ENCODE data around the gene THBD.
"Not testable (repeated sequence)": the region's sequence is repeated elsewhere in the genome, so short reads cannot be mapped to it uniquely, and the experiment has no call there.

Gene THBD

DNA sequence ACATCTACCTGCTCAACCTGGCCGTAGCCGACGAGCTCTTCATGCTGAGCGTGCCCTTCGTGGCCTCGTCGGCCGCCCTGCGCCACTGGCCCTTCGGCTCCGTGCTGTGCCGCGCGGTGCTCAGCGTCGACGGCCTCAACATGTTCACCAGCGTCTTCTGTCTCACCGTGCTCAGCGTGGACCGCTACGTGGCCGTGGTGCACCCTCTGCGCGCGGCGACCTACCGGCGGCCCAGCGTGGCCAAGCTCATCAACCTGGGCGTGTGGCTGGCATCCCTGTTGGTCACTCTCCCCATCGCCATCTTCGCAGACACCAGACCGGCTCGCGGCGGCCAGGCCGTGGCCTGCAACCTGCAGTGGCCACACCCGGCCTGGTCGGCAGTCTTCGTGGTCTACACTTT is 13.7 kb downstream of the THBD start:
- no peak for DNase-seq (ENCODE audit: low spot score)

DNA sequence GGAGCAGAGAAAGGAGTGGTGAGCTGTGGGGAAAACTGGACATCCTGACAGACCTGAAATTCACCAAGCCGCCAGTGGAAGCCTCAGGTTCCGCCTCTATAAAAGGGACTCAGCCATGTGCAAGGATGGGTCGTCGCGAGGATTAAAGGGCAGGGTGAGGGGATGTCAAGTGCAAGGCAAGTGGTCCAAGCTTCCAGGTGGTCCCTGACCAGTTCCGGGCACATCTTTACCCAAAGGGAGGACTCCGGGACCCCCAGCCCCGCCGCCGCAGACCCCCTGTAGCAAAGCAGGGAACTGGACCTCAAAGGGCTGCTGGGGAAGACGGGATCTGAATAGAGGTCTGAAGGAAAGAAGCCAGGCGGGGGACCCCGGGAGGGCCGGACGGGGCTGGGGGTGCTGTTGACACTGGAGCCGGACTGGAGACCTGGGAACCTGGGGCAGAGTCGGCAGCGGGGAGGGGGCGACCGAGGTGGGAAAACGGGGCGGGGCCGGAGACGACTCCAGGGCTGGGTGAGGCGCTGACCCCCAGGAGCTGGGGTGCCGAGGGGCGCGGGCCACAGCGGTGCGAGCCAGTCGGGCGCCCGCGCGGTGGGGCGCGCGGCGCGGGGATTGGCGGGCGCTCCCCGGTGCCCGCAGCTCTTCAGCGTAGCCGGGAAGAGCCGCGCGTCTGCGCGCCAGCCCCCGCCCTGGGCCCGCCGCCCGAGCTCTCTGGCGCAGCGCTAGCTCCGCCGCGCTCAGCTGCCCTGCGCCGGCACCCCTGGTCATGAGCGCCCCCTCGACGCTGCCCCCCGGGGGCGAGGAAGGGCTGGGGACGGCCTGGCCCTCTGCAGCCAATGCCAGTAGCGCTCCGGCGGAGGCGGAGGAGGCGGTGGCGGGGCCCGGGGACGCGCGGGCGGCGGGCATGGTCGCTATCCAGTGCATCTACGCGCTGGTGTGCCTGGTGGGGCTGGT is 14.5 kb downstream of the THBD start, which contains the start of gene SSTR4:
SSTR4 (plus strand) TSS at position 592 of the 951 bp plus-strand sequence; CDS start at position 764, 172 bp downstream.
- no peak for DNase-seq (ENCODE audit: low spot score)

DNA sequence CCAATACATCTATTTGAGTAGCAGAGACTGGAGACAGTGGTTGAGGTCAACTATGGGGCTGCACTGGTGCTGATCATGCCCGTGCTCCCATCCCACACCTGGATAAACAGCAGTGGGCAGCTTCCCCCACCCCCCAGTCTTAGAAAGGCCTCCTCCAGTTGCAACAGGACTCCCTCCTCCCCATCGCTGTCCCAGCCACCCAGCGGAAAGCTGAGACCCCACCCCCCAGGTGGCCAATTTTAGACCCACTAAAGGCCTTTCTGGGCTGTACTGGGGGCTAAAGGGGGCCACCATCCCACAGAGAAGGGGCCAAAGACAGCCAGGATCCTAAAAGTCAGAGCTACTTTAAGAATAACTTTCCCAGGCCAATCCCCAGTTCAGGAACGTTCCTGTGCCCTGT is 15.6 kb downstream of the THBD start:
- DNase-seq (ENCODE audit: low spot score), result no peak

DNA sequence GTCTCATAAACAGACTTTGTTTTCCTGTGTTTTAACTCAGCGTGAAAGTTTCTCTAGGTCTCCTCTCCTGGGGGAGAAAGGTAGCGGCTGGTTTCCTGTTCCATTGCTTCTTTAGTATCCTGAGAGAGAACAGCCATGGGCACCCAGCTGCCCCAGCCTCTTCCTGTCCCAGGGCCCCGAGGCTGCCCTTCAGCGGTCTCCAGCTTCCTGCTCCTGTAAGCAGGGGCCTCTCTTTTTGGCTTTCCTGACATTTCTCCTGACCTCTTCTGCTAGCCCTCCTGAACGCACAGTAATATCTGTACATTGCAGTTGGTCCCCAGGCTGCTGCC is 16.8 kb downstream of the THBD start:
- no peak for DNase-seq (ENCODE audit: low spot score)

DNA sequence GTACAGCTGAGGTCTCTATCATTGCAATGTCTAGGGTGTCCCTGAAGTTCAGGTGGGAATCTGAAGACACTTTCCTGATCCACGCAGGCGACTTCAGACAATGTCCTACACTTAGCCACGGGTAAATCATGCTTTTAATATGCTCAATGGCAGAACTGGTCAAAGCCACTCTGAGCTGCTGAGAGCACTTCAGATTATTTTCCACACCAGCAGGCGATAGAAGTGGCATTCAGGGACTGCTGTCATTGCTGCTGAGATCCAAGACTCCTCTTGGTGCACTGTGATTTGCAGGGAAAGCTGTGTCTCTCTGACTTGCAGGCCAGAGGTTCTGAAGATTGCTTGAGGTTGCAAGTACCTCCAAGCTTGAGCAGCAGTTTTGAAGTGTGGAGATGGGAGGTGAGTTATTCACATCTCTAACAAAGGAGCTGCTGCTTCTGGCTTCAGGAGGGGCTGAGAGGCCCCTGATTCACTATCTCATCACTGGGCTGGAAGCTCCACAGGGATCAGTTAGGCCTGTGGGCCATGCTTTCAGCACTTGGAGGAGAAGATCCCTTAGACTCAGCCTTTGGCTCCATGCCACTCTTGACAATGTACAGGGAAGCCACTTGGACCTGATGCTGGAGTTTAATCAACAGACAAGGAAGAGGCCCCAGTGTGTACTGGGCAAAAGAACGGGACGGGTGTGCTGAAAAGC is 17.3 kb downstream of the THBD start:
- DNase-seq (ENCODE audit: low spot score), result no peak

DNA sequence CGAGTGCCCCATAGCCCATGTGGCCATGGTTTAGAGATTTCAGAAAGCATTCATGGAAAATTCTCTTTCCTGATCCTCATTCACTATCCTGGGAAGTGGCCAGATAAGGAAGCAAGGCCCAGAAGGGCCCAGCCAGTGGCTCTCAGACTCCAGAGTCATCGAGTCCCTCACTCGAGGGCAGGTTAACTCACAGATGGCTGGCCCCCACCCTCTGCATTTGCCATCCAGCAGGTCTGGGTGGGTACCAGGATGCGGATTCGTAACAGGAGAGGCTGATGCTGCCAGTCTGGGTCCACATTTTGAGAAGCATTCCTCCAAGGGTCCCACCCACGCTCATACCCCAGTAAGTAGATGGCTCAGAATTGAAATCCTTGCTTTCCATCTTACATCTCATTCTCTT is 18.1 kb downstream of the THBD start:
- no peak for DNase-seq (ENCODE audit: low spot score)

DNA sequence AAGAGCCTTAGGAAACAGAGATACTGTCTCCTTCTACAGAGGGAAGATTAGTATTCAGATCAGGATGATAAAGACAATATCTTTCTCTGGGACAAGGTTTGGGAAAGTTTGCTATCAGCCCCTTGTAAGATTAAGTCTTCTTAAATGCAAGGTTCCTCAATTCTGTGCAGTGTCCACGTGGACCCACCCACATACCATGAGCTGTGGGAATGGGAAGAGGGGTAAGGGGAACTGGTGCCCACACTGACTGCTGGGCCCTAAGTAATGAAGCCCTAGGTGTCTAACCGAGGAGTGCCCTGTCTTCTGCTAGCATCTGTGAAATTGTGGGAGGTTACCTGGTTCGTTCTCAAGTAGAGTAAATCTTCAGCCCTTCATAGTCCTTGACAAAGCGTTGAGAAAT is 20.1 kb downstream of the THBD start:
- no peak for DNase-seq (ENCODE audit: low spot score)

DNA sequence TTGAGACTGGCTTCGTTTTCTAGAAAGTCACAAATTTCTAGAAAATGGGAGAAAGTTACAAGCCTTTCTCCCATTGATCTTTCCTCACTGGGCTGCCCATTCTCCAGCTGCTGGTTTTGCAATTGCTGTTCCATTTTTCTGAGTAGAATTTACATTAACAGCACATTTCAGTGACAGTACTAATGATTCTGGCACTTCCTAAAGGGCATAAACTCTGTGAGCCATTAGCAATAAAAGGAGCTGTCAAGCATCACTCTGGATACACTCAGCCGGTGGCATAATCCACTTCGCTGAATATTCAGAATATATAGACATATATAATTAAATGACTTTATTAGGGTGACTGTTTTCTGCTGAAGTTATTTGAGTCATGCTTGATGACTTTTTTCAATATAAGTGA is 21.1 kb downstream of the THBD start:
- no peak for DNase-seq (ENCODE audit: low spot score)

DNA sequence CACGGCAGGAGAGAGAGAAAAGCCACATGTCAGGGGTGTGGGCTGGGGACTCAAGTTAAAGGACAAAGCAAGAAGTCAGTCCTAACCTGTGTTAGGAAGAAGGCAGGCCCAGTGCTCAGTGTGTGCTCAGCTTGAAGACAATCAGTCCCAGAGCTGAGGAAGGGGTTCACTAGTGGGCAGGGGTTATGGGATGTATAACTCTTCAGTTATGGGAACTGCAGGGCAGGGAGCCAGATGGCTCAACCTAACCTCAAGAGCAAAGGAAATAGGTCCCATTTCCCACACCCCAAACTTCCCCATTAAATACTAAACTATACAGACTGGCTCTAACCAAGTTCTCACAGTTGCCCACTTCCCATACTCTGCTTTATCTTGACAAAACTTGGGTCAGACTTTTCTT is 21.8 kb downstream of the THBD start:
- DNase-seq (ENCODE audit: low spot score), result no peak

DNA sequence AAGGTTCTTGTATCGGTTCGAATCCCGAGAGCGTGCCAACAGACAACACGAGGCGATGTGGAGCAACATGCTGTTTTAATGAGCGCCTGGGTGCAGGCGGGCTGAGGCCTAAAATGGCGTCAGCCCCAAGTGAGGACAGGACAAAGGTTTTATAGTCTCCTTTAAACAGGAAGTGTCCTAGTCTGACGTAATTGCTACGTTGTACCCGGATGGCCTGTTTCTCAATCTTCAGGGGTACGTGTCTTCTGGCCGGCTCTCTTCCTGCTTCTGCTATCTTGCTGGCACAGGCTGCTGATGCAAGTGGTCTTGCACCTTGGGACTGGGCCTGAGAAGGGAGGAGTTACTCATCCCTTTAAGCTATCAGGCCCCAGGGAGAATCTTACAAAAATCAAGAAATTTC is 24.0 kb downstream of the THBD start:
- DNase-seq (ENCODE audit: low spot score), result not testable (repeated sequence)

DNA sequence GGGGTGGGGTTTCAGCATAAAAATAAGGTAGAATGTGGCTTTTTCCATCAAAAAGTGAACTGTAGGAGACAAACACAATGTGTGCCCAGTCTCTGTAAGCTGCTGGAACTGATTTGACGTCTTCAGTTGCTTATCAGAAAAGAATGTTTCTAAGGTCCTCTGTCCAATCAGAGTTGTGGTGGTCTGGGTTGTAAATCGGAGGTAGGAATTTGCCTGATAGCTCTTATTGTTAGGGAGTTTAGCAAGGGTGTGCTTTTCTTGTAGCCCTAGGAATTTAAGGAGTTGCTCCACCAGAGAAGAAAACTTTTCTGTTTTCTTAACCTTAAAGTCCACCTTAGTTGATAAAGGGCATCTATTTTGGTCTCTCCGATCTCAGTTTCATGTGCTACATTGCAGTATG is 24.8 kb downstream of the THBD start:
- no peak for DNase-seq (ENCODE audit: low spot score)

DNA sequence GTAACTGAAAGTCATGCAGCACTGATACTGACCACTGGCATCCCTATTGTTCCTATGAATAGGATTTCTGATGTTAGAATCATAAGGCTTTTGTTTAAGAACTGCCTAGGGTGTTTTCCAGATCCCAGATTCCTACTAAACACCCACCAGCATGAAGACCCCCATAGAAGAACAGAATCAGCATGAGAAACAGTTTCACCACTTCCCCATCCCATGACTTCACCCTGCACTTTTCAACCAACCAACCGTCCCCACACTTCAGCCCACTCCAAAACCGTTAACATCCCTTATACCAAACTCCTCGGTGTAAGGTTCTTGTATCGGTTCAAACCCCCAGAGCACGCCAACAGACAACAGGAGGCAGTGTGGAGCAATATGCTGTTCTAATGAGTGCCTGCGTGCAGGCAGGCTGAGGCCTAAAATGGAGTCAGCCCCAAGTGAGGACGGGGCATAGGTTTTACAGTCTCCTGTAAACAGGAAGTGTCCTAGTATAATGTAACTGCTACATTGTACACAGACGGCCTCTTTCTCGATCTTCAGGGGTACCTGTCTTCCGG is 25.8 kb downstream of the THBD start:
- no peak for DNase-seq (ENCODE audit: low spot score)

DNA sequence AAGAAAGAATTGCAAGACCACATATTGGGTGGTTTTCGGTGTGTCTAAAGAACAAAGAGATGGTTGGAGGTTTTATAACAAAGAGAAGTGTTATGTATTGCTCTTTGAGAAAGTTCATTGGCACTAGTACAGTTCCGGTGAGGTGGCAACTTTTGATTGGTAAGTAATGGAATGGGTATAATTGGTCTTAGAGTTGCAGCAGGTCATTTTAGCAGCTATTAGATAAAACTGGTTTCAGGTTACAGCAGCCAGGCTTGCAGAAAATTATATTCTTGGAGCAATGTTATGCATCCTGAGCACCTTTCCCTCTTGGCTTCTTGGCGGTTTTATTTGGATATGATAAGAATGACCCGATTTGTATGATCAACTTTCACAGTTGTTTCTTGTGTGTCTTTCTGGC is 26.6 kb downstream of the THBD start:
- DNase-seq (ENCODE audit: low spot score), result no peak

DNA sequence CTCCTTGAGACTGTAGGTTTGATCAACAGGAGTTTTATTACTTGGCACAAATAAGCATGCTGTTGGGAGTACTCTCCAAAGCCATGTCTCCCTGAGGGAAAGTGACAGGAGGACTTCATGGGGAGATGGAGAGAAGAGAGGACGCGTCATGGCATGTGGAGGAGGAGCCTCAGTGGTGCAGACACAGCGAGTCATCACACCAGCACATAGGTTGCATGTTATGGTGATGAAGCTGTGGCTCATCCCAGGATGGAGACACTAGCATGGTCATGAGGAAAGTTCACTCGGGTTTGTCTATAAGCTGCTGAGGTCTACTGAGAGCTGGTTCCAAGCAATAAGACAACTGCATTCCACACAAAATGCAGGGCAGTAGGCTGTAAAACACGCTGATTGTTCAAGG is 27.5 kb downstream of the THBD start:
- DNase-seq (ENCODE audit: low spot score), result no peak

DNA sequence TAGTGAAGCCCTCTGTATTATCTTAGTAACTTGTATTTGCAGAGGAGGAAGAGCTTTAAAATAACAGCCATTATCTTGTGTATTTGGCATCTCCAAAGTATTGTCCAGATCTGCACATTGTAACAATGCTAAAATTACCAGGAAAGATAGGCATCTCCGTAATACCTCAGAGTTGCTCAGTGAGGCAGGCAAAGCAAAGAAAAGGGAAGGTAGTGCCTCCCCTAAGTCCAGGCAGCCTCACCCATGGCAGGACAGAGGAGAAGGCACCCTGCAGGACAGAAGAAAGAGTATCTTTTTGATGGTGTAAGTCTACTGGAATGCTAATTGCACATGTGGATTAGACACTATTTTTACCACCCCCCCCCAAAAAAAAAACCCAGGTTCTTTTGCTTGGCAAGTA is 27.9 kb downstream of the THBD start:
- DNase-seq (ENCODE audit: low spot score), result no peak

DNA sequence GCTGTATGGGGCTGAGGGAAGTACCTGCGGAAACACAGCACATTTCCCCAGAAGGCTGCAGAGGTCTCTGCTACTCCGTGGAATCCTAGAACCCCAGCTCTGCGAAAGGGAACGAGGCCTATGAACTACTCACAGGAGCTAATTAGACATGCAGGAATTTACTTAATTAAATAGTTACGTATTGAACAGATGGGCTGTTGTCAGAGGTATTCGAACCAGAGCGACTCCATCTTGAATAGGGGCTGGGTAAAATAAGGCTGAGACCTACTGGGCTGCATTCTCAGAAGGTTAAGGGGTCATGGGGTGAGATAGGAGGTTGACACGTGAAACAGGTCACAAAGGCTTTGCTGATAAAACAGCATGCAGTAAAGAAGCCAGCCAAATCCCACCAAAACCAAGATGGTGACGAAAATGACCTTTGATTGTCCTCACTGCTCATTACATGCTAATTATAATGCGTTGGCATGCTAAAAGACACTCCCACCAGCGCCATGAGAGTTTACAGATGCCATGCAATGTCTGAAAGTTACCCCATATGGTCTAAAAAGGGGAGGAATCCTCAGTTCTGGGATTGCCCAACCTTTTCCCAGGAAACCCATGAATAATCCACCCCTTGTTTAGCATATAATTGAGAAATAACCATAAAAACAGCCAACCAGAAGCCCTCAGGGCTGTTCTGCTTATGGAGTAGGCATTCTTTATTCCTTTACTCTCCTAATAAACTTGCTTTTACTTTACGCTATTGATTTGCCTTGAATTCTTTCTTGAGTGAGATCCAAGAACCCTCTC is 29.0 kb downstream of the THBD start:
- DNase-seq (ENCODE audit: low spot score), result no peak

DNA sequence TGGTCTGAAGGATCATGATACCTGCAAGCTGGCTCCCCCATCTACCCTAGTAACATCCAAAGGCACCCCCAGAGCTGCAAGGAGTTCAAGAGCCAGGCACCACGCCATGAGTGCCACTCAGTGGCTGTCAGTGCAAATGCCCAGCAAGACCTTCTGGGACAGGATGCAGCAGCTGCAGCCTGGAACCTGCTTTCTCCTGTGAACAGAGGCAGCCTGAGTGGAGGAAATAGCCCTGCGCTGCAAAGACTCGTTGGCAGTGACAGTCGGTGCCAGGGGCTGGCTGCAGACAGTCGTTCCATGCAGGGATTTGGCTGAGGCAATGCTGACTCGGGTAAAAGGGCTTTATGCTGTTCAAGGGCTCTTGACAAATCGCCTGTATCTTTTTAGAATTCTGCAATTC is 30.1 kb downstream of the THBD start:
- DNase-seq (ENCODE audit: low spot score), result no peak

DNA sequence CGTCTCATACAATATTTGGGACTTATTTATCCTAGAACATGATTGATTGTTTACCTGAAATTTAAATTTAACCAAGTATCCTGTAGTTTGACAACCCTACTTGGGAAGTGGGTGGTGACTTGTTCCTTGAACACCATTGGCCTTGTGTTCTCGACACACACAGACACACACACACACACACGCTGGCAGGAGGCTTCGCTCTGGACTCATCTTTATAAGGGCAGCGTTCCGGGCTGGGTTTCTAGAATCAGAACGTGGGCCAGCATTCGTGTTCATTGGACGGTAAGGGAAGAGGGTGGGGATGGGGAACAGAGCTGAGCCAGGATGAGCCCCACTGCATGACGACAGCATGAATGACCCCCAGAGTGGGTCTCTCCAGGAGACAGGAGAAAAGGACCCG is 30.5 kb downstream of the THBD start:
- no peak for DNase-seq (ENCODE audit: low spot score)

DNA sequence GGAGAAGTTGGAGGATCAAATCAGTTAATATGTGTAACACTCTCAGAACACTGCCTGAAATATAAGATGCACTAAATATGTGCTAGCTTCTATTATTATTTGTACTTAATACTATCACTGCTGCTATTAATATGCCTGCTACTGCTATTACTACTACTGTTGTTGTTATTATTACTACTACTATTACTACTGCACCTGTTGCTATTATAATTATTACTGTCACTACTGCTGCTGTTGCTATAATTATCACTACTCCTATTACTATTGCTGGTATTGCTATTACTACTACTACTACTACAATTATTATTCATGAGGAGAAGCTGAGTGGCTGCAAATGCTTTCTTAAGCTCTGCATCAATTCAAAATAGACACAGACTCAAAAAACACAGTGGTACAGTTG is 31.0 kb downstream of the THBD start:
- no peak for DNase-seq (ENCODE audit: low spot score)

DNA sequence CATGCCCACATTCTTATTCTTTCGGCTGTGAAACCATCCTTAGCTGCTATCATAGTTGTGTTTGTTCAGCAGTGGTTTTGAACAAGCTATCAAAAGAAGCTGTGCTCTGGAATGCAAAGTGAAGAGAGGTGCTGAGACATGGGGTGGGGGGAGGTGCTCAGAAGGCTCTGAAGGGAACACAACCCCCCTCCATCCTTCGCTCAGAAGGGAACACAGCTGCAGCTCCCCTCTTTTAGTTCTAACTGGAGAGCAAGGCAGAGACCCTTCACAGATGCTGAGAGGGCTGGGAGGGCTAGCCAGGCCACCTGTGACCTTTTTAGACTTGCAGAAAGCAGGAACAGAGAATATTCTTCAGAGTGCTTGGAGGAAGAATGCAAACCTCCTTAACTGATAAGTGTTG is 32.0 kb downstream of the THBD start:
- DNase-seq (ENCODE audit: low spot score), result no peak

DNA sequence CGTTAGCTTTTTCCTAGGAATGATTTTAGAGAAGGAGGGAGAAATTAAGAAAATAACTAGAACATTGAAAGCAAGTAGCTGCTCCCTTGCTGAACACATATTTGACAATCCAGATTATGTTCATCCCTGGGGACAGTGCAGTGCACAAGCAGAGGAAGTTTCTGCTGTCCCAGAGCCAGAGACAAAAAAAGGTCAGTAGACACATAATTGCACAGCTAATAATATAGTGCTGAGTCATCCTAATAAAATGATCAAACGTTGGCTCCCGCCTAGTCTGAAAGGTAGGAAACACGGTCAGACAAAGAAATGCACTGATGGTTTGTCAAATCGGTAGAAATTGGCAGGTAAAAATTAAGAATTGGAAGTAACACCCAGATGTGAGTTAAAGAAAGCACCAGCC is 36.0 kb downstream of the THBD start:
- DNase-seq (ENCODE audit: low spot score), result no peak

DNA sequence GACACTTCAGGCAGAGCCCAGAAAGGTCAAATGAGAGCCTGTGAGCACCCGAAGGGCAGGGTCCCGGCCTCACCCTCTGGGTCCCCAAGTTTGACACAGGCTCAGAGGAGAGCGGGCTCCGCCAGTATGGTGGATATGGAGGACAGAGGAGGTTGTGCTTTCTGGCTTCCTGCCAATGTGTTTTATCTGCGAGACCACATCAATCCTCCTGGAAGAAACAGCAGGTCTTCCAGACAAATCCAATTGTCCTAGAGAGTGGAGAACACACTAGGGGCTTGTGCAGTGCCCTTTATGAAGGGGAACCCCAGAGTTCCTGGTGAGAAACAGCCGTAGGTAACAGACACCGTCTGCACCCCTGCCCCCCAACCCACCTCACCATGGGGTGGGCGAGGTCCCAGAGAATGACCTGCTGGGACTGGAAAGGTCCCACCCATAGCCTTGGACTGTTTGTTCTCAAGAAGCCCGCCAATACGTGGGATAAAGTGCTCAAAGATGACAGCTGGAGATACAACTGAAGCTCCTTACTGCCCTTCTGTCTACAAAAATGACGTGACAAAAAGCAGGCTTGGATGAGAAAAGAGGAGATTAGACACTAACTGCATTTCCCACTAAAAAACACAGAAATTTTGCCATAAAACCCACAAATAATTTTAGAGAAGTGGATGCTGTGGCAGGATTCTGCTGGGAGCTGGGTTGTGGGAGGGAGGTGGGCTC is 38.3 kb downstream of the THBD start:
- DNase-seq (ENCODE audit: low spot score), result no peak
